ENCODE data around the gene FOLR1. TPM values are rescaled to one million over a fixed set of nuclear protein-coding genes. Genes with fewer than 3 reads are reported as not detected.
A peak's percentile ranks its signal among the peaks of the same experiment; 100 is the strongest.

Gene FOLR1
- total and polyA plus RNA-seq, 3 experiments from 2014 or later: not detected

DNA sequence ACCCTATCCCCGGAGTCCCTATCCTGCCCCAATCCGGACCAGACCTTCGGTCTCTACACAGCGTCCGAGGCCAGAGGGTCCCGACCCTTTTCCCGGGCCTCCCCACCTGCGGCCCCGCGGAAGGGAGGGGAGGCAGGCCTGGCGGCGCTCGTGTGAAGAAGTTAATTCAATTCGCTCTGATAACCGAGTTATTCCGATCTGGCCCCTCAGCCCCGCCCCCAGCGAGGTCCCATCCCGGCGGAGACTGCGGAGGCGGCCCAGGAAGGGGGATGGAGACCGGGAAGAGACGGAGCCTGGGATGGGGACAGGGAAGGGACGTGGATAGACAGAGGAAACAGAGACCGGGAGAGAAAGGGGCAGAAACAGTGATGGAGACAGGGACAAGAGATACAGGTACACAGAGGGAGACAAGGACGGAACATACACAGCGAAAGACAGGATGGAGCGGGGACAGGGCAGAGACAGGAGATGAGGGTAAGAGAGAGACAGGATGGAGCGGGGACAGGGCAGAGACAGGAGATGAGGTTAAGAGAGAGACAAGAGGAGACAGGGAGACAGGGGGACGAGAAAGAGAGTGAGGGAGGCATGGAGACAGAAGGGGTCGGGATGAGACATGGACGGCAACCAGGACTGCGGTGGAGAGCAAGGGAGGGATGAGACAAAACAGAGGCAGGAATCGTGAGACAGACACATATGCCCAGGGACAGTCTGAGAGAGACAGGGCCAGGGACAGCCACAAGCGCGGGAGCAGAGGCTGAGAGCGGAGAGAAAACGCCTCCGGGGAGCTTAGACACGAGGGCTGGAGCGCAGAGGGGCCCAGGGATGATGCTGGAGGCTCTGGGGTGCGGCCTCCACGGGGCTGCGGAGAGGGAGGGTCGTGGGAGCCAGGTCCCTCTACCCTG lies 52.7 kb downstream of the FOLR1 start:
- H3K27ac ChIP-seq (ENCODE audit: low read depth, low read length): no peak overlapping the region
- CTCF ChIA-PET: interaction anchor here (0.5 kb wide), 1 partner anchor 190 kb away, joined by 3 read pairs; no protein-coding TSS in a partner anchor

DNA sequence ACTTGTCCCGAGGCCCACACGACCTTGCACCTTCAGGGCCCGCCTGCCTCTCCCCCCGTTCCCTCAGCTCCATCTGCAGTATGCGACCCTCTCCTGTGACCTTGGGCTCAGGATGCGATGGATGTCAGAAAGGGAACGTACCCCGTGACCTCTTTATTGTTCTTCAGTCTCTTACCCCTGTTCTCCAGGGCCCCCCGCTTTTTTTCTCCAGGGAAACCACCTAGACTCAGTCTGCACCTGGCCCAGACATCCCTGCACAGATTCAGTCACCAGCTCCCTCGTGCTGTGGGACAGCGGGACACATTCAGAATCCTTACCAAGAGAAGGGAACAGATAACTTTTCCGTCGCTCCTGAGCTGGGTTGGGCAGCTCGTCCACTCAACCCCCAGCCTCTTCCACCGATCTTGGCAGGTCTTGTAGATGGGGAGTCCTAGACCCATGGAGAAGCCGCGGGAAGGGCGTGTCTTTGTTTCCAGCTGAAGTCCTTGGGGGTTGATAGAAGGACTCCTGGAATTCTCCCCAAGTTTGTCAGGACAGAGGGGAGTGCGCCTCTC lies 53.4 kb downstream of the FOLR1 start:
- H3K9me3 ChIP-seq (ENCODE audit: low read length): no peaks in the 10 kb centered on the region
- Mint-ChIP-seq H3K4me3 (no peak overlapping the region), H3K27ac (no peak overlapping the region), H3K9me3 (peaks cover 0 to 2% (median 0%) of the 10 kb centered on the region in 5 donors), H3K36me3 (no peaks in the 10 kb centered on the region), H3K27me3 (peaks cover 39 to 42% of the 10 kb centered on the region in 2 donors), H3K4me1 (peaks cover 20 to 28% (median 22%) of the 10 kb centered on the region in 3 donors)
- DNase-seq: no peak
- ChIA-PET CTCF (interaction anchor here (0.5 kb wide), 1 partner anchor 190 kb away, joined by 3 read pairs; no protein-coding TSS in a partner anchor), POLR2A (interaction anchor here (1.0 kb wide), 1 partner anchor 10 kb away, joined by 3 read pairs; no protein-coding TSS in a partner anchor)
- no peak overlapping the region for H3K4me3 ChIP-seq (ENCODE audit: low read length)
- H3K27ac ChIP-seq (ENCODE audit: low read depth, low read length): no peak overlapping the region
- no peaks in the 10 kb centered on the region for H3K36me3 ChIP-seq (ENCODE audit: insufficient read depth, low read length)
- H3K4me1 ChIP-seq (ENCODE audit: insufficient read depth, low read length): peaks cover 7% of the 10 kb centered on the region
- peaks cover 52% of the 10 kb centered on the region for H3K27me3 ChIP-seq (ENCODE audit: insufficient read depth, low read length, poor library complexity, severe bottlenecking)

More for the DNA sequence above, 52.7 kb downstream of the FOLR1 start:
- no peak for DNase-seq
- POLR2A ChIA-PET: interaction anchor here (1.0 kb wide), 1 partner anchor 10 kb away, joined by 3 read pairs; no protein-coding TSS in a partner anchor
- Histone ChIP-seq H3K9me3 (ENCODE audit: low read length) (no peaks in the 10 kb centered on the region), H3K4me3 (ENCODE audit: low read length) (no peak overlapping the region), H3K27me3 (ENCODE audit: insufficient read depth, low read length, poor library complexity, severe bottlenecking) (peaks cover 55% of the 10 kb centered on the region), H3K4me1 (ENCODE audit: insufficient read depth, low read length) (peaks cover 11% of the 10 kb centered on the region), H3K36me3 (ENCODE audit: insufficient read depth, low read length) (no peaks in the 10 kb centered on the region)
- H3K9me3 Mint-ChIP-seq: peaks cover 0 to 2% (median 0%) of the 10 kb centered on the region in 5 donors
- H3K27ac Mint-ChIP-seq: peak overlapping the region in 1 of 8 donors; percentile 30
- peak overlapping the region in 5 of 7 donors; percentile 8 to 35 (median 13) for H3K4me3 Mint-ChIP-seq
- H3K36me3 Mint-ChIP-seq: no peaks in the 10 kb centered on the region
- peaks cover 39 to 40% of the 10 kb centered on the region in 2 donors for H3K27me3 Mint-ChIP-seq
- peaks cover 23 to 31% (median 24%) of the 10 kb centered on the region in 3 donors for H3K4me1 Mint-ChIP-seq

Other genes starting within 250 kb of the FOLR1 start
- gene IL18BP, start 193.2 kb upstream of the FOLR1 start, total RNA-seq: 1 to 10 TPM; 8.5 to 9.5 TPM
- gene IL18BP, start 193.2 kb upstream of the FOLR1 start, polyA plus RNA-seq: 21.8 TPM
- 100 to 1,000 TPM; 106 to 110 TPM for gene NUMA1, start 111.6 kb upstream of the FOLR1 start, total RNA-seq
- gene NUMA1, start 111.6 kb upstream of the FOLR1 start, polyA plus RNA-seq: 73.5 TPM
- 1 to 10 TPM; 8.2 to 8.9 TPM for gene LRRC51, start 111.3 kb upstream of the FOLR1 start, total RNA-seq
- gene LRRC51, start 111.3 kb upstream of the FOLR1 start, polyA plus RNA-seq: 2.6 TPM
- gene LAMTOR1, start 88.8 kb upstream of the FOLR1 start, total RNA-seq: 10 to 100 TPM; 77.3 to 79.2 TPM
- gene LAMTOR1, start 88.8 kb upstream of the FOLR1 start, polyA plus RNA-seq: 82.3 TPM
- gene TOMT, start 86.2 kb upstream of the FOLR1 start, total RNA-seq: not detected
- not detected for gene TOMT, start 86.2 kb upstream of the FOLR1 start, polyA plus RNA-seq
- 10 to 100 TPM; 63.3 to 66.2 TPM for gene ANAPC15, start 79.4 kb upstream of the FOLR1 start, total RNA-seq
- 79.0 TPM for gene ANAPC15, start 79.4 kb upstream of the FOLR1 start, polyA plus RNA-seq
- not detected for gene FOLR3, start 56.4 kb upstream of the FOLR1 start, total RNA-seq
- not detected for gene FOLR3, start 56.4 kb upstream of the FOLR1 start, polyA plus RNA-seq
- gene FOLR2, start 24.7 kb downstream of the FOLR1 start, total RNA-seq: under 1 TPM in 1 of 2 experiments, not detected in 1; 0.26 TPM
- not detected for gene FOLR2, start 24.7 kb downstream of the FOLR1 start, polyA plus RNA-seq
- gene INPPL1, start 32.6 kb downstream of the FOLR1 start, total RNA-seq: 100 to 1,000 TPM in 1 of 2 experiments, 10 to 100 TPM in 1; 97.2 to 103 TPM
- gene INPPL1, start 32.6 kb downstream of the FOLR1 start, polyA plus RNA-seq: 11.3 TPM
- gene PHOX2A, start 52.0 kb downstream of the FOLR1 start, total RNA-seq: not detected
- not detected for gene PHOX2A, start 52.0 kb downstream of the FOLR1 start, polyA plus RNA-seq
- gene CLPB, start 242.4 kb downstream of the FOLR1 start, total RNA-seq: 10 to 100 TPM; 42.7 to 43.1 TPM
- gene CLPB, start 242.4 kb downstream of the FOLR1 start, polyA plus RNA-seq: 8.5 TPM

All from CD8-positive, alpha-beta memory T cell (primary cell).